ENCODE measurements around the gene MBLAC1.

Gene MBLAC1

DNA sequence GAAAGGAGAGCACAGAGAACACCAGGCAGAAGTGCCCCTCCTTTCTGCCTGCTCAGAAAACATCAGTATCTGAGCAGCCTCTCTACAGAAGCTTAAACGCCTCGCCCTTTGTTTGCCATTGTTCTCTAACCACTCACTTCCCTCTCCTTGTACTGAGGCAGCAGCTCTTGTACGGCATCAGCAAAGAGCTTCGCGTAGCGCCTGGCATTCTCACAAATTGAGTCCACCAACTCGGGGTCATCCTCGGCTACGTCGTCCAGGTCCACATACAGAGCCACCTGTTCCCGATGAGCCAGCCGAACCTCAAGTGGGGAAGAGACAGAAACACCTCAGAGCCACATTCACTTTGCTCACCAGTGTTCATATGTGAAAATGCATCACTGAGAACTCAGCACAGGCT lies 27.3 kb upstream of the MBLAC1 start:
- DNase-seq = no peak

GRCh38 chr7:100100420-100101015 lies 26.2 kb upstream of the MBLAC1 start:
- DNase-seq = peak; percentile 90

GRCh38 chr7:100101016-100101862 lies 25.5 kb upstream of the MBLAC1 start, which contains the start of the genes AP4M1 and MCM7:
TSS of gene AP4M1 (plus strand) at chr7:100101643. CDS start at chr7:100101715, 72 bp downstream.
TSS of gene MCM7 (minus strand) at chr7:100101397. CDS start at chr7:100101294, 103 bp downstream.
- peak; percentile 96 for DNase-seq

DNA sequence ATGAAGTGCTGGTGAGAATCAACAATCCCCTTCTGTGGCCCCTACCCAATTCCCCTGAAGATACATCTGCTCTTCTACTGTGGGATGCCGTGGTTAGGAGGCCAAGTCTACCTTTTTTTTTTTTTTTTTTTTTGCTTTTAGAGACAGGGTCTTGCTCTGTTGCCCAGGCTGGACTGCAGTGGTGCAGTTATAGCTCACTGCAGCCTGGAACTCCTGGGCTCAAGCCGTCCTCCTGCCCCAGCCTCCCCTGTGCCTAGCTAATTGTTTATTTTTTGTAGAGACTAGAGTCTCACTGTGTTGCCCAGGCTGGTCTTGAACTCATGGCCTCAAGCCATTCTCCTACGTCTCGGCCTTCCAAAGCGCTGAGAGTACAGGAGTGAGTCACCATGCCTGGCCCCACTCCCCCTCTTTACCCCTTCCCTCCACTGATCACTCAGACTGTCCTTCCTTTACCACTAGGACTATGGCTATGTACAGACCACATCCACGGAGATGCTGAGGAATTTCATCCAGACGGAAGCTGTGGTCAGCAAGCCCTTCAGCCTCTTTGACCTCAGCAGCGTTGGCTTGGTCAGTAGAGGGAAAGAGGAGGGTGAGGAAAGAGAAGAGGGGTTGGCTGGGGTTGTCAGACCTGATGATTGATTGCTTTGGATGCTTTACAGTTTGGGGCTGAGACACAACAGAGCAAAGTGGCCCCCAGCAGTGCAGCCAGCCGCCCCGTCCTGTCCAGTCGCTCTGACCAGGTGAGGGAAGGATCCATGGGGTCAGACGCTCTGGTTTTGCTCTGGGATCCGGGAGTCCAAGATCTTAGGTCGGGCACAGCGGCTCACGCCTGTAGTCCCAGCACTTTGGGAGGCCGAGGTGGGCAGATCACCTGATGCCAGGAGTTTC lies 23.6 kb upstream of the MBLAC1 start:
- DNase-seq = no peak

DNA sequence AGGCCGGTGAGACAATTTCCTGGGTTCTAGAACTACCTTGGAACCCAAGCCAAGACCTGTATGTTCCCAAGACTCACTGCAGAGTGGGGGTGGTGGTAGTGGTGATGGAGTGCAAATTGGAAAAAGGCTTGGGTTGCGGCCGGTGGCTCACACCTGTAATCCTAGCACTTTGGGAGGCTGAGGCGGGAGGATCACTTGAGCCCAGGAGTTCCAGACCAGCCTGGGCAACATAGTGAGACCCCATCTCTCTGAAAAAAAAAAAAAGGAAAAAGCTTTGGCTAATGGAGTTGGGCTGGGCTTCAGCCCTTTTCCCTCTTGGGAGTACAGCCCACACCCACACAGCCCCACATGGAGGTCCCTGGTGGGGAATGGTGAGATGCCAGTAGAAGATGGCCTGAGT lies 21.2 kb upstream of the MBLAC1 start:
- DNase-seq = no peak

GRCh38 chr7:100106633-100107032 lies 20.1 kb upstream of the MBLAC1 start:
- DNase-seq = no peak

DNA sequence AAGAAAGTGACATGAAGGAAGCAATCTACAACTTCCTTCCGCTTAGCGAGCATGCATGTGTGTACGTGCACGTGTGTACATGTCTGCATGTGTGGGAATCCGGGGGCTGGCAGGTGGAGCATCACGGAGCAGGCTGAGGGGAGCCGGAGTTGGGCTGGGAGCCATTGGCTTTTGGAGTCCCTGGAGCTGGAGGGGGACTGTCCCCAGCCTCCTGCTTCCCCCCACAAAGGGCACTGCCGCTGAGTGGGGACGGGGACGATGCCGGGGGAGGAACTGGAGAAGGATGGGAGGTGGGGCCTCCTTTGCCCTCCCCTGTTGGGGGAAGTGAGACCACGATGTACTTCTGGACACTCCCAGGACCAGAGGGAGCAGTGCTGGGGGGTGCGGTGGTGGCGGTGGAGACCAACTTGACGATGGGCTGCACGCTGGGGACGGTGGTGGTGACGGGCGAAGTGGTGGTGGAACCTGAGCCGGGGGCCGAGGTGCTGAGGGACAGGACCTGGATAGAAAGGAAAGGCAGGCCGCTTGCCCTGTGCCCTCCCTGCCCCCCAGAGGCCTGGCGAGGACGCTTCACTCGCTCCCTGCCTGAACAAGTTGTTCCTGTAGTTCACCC lies 19.5 kb upstream of the MBLAC1 start:
- DNase-seq = no peak

DNA sequence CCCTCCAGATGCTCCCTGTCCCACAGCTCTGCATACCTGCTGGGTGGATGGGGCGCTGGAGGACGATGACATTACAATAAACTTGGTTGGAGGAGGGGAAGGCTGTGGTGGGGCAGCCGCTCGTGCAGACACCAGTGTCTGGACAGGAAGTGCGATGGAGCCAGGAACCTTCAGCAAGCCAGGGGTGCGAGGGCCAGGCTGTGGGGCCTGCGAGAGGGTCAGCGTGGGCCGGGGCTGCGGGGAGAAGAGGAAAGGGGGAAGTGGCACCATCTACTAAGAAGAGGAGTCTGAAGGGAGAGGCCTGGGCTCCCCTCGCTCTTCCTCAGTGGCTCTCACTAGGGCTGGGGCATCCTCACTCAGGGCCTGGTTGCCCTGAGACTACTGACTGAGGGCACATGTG lies 18.9 kb upstream of the MBLAC1 start:
- DNase-seq = no peak

GRCh38 chr7:100109521-100110163 lies 17.1 kb upstream of the MBLAC1 start:
- DNase-seq = no peak

DNA sequence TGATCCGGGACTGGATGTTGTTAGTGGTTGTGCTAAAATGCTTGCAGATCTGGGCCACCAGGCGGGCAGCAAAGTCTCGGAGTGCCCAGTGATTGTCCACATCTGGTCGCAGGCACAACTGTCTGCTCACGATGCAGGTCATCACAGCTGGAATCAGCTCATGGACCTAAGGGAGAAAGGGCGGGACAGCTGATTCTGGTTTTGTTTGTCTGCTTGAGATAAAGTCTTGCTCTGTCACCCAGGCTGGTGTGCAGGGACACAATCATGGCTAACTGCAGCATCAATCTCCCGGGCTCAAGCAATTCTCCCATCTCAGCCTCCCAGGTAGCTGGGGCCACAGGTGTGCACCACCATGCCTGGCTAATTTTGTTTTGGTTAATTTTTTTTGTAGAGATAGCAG lies 15.6 kb upstream of the MBLAC1 start:
- DNase-seq = no peak

- no peak for DNase-seq
These were observed 14.9 kb upstream of the MBLAC1 start for GRCh38 chr7:100111914-100112313.

- DNase-seq = no peak
These were observed 11.7 kb upstream of the MBLAC1 start for GRCh38 chr7:100115026-100115425.

GRCh38 chr7:100118388-100119071 lies 8.2 kb upstream of the MBLAC1 start:
- DNase-seq = no peak

GRCh38 chr7:100119072-100119969 lies 7.4 kb upstream of the MBLAC1 start, which contains the start of the genes CNPY4 and TAF6:
TSS of gene CNPY4 (plus strand) at chr7:100119634. CDS start at chr7:100119745, 111 bp downstream.
TSS of gene TAF6 (minus strand) at chr7:100119358. CDS start at chr7:100114209, 5,149 bp downstream.
- DNase-seq = peak; percentile 90

GRCh38 chr7:100119970-100120732 lies 6.6 kb upstream of the MBLAC1 start:
- DNase-seq = no peak

DNA sequence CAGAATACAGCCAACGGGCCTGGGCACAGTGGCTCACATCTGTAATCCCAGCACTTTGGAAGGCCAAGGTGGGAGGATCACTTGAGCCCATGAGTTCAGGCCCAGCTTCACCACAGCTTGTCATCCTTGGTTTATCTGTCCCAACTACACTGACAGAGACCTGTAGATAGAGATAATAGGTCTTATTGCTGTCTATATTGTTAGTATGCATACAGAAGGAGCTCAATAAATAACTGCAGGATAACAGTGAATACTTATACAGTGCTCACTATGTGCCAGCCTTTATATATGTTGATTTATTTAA lies 6.1 kb upstream of the MBLAC1 start:
- no peak for DNase-seq

DNA sequence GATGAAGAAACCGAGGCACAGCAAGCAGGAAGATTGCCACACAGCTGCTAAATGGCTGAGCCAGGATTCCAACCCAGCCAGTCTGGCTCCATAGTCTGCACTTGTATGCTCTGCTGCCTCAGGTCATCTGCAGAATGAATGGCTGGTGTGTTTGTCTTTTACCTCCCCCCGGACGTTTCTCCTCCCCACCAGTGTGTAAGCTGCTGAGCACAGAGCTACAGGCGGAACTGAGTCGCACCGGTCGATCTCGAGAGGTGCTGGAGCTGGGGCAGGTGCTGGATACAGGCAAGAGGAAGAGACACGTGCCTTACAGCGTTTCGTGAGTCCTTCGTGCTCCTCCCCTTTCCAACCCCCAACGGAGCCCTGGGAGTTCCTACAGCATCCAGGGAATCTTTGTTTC lies 4.7 kb upstream of the MBLAC1 start:
- no peak for DNase-seq

GRCh38 chr7:100122568-100122967 lies 4.2 kb upstream of the MBLAC1 start:
- no peak for DNase-seq

DNA sequence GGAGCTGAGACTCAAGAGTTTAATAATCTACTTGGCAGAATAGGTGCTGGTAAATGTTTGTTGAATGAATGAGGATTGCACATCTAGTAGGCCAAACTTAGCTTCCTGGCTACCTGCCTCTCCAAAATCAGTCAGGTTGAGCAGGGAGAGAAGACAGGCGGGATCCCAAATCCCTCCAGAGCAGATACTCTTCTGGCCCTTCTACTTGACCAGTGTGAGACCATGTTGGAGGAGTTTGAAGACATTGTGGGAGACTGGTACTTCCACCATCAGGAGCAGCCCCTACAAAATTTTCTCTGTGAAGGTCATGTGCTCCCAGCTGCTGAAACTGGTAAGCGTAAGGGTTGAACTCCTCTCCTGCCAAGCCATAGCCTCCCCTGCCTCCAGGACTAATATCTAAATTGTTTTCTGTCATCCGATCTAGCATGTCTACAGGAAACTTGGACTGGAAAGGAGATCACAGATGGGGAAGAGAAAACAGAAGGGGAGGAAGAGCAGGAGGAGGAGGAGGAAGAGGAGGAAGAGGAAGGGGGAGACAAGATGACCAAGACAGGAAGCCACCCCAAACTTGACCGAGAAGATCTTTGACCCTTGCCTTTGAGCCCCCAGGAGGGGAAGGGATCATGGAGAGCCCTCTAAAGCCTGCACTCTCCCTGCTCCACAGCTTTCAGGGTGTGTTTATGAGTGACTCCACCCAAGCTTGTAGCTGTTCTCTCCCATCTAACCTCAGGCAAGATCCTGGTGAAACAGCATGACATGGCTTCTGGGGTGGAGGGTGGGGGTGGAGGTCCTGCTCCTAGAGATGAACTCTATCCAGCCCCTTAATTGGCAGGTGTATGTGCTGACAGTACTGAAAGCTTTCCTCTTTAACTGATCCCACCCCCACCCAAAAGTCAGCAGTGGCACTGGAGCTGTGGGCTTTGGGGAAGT lies 2.2 kb upstream of the MBLAC1 start:
- no peak for DNase-seq
